Epithelial cell of esophagus (primary cell): Measurements from ENCODE around the gene GNAT3.

Source experiments
- DNase-seq: peaks from one replicate; pipeline ENCODE4 v3.0.0; 2010; ENCODE audit warnings: low read depth
- H3K4me3 ChIP-seq: 2 replicates; pipeline ENCODE4 v1.5.1; 2011; ENCODE audit warnings: mild to moderate bottlenecking, low read length, control low read depth
- TF ChIP-seq, protein P1 (sequence below): IDR thresholded peaks from 2 replicates; pipeline ENCODE4 v1.5.1; 2011; ENCODE audit warnings: low read depth, mild to moderate bottlenecking, low read length, control low read depth, inconsistent platforms; ENCODE audit not compliant: insufficient read depth; ENCODE audit errors: missing control alignments

The GNAT3 gene

DNA sequence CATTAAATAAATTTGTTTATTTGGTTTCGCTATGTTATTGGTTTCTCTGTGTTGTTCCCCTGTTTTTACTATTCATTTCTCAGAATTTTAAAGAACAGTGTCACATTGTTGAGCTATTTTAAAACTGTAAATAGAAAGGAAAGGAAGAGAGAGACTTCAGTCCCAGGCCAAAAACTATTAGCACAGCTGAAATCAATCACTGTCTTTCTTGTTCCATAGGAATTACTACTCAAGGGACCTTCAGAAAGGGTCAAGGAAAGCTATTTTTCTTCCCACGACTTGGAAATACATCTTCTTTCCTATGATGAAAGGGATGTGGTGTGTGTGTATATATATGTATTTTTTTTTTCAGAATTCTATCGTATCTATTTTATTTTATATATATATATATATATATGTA lies 29.0 kb upstream of the GNAT3 start:
- TF ChIP-seq, protein P1, sequence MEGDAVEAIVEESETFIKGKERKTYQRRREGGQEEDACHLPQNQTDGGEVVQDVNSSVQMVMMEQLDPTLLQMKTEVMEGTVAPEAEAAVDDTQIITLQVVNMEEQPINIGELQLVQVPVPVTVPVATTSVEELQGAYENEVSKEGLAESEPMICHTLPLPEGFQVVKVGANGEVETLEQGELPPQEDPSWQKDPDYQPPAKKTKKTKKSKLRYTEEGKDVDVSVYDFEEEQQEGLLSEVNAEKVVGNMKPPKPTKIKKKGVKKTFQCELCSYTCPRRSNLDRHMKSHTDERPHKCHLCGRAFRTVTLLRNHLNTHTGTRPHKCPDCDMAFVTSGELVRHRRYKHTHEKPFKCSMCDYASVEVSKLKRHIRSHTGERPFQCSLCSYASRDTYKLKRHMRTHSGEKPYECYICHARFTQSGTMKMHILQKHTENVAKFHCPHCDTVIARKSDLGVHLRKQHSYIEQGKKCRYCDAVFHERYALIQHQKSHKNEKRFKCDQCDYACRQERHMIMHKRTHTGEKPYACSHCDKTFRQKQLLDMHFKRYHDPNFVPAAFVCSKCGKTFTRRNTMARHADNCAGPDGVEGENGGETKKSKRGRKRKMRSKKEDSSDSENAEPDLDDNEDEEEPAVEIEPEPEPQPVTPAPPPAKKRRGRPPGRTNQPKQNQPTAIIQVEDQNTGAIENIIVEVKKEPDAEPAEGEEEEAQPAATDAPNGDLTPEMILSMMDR, result no peak
- no peak for DNase-seq
- no peak overlapping the region for H3K4me3 ChIP-seq

DNA sequence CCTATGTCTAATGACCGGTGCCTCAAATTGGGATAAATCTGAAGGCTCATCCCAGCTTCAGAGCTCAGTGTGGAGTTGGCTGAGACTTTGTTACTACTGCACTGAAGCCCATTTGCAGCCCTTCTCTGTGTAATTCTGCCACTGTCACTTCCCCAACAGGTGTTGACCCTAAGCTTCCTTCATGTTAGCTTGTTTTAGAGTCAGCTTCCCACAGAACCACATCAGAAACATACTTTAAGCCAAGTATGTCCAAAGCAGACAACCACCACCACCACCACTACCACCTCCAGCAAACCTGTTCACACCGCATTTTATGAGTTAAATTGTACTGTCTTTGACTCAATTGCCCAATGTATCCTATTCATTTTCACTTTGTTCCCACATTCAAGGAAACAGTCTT lies 25.2 kb upstream of the GNAT3 start:
- TF ChIP-seq, protein P1, result no peak
- no peak for DNase-seq
- H3K4me3 ChIP-seq, result no peak overlapping the region

DNA sequence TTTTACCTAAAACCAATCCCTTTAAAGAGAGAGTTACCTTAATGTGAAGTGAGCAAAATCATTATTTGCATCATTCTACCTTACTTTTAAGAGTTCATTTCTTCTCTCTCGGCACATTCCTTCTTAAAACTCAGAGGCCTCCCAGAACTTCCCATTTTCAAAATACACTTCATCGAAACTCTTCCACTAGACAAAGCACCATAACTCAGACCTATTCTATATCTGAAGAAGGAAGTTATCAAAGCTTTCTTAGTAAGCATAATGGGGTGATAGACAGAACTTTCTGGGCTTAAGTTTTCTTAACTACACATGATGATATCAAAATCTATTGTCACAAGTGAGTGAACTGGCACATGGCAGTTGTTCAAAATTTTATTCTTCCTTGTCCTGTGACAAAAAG lies 24.6 kb upstream of the GNAT3 start:
- H3K4me3 ChIP-seq, result no peak overlapping the region
- no peak for DNase-seq
- TF ChIP-seq, protein P1, result no peak

DNA sequence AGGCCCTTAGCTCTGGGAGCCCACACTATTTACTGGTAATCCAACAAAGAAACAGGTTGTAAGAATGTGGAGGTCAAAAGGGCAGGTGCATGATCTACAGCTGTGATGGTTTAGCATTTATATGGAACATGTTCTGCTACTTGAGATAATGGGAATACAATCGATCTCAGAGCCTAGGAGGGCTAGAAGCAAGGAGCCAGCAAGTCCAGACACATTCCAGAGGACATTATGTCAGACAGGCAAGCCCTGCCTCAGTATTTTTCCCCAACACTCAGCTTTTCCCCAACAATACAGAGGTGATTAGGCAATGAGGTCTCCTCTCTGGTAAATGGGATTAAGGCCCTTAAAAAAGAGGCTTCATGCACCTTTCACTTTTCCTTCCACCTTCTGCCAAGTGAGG lies 21.4 kb upstream of the GNAT3 start:
- DNase-seq, result peak; percentile 60
- TF ChIP-seq, protein P1, result no peak
- no peak overlapping the region for H3K4me3 ChIP-seq

DNA sequence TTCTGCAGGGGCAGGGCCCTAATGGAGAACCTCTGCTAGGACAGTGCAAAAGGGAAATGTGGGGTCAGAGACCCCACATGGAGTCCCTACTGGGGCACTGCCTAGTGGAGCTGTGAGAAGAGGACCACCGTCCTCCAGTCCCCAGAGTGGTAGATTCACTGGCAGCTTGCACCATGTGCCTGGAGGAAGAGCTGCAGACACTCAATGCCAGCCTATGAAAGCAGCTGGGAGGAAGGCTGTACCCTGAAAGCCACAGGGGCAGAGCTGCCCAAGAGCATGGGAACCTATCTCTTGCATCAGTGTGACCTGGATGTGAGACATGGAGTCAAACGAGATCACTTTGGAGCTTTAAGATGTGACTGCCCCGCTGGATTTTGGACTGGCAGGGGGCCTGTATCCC lies 20.3 kb upstream of the GNAT3 start:
- H3K4me3 ChIP-seq, result no peak overlapping the region
- TF ChIP-seq, protein P1, result no peak
- no peak for DNase-seq

DNA sequence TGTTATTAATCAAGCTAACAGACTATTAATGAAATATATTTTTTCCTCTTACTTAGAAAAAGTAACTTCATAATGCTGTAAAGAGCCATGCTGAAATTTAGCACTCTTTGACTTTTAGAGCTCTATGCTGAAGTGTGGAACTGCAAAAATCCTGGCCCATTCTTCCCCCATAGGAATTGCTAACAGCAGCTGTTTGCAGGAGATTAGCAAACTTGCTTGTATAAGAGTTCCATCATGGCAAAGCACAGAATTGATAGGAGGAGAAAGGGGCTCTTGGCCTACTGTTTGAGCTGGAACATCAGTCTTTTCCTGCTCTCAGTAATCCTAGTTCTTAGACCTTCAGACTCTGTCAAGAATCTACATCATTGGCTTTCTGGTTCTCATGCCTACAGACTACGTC lies 18.3 kb upstream of the GNAT3 start:
- TF ChIP-seq, protein P1, result no peak
- no peak overlapping the region for H3K4me3 ChIP-seq
- DNase-seq, result no peak

DNA sequence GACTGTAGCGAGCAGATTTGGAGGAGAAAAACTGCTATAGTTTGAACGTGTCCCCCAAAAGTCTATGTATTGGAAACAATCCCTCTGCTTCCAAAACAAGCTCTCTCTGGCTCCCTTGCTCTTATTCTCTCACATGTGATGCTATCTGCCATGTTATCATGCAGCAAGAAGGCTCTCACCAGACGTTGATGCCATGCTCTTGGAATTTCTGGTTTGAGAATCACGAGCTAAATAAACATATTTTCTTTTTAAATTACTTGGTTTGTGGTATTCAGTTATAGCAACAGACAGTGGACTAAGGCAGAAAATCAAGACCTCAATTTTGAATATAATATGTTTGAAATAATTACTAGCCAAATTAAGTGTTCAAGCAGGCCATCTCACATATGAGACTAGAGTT lies 17.5 kb upstream of the GNAT3 start:
- TF ChIP-seq, protein P1, result no peak
- no peak for DNase-seq

More for the DNA sequence above, 17.5 kb upstream of the GNAT3 start:
- no peak overlapping the region for H3K4me3 ChIP-seq
